Testis (tissue), 3 donors: Measurements from ENCODE around the gene PGC. TPM values are rescaled to one million over a fixed set of nuclear protein-coding genes. Genes with fewer than 3 reads are reported as not detected.

ENCODE experiments used
- DNase-seq: peaks from one replicate; pipeline ENCODE4 v3.0.0-alpha.2; 2019
- H3K27ac ChIP-seq, 2 donors: fragments of 200-600 bp; sonication (generic); one replicate each; pipeline ENCODE4 v1.5.1; 2019
- H3K27me3 ChIP-seq: fragments of 200-600 bp; sonication (generic); one replicate; pipeline ENCODE4 v1.5.1; 2019
- H3K36me3 ChIP-seq: fragments of 200-600 bp; sonication (generic); one replicate; pipeline ENCODE4 v1.5.1; 2017; ENCODE audit warnings: low read depth; ENCODE audit errors: missing control alignments
- H3K4me1 ChIP-seq: fragments of 200-600 bp; sonication (generic); one replicate; pipeline ENCODE4 v1.5.1; 2019
- H3K4me3 ChIP-seq, 2 donors: fragments of 200-600 bp; sonication (generic); one replicate each; pipeline ENCODE4 v1.5.1; 2017 to 2019
- H3K9me3 ChIP-seq: fragments of 200-600 bp; sonication (generic); one replicate; pipeline ENCODE4 v1.5.1; 2017
- CTCF ChIP-seq, 3 experiments: fragments of 450-650 bp in 2 of 3; fragments of 200-600 bp in 1 of 3; sonication (generic) in 1 of 3; IDR thresholded peaks; one replicate each; pipeline ENCODE4 v1.5.1; 2016 to 2019; ENCODE audit warnings: antibody characterized with exemption in 3 of 3, mild to moderate bottlenecking in 2 of 3, moderate library complexity in 1 of 3
- POLR2A ChIP-seq: fragments of 450-650 bp; IDR thresholded peaks from one replicate; pipeline ENCODE4 v1.6.1; 2017; ENCODE audit warnings: antibody characterized with exemption, mild to moderate bottlenecking, moderate library complexity
- WGBS, 2 donors: methylation state at CpG; one replicate each; pipeline ENCODE4 v1.1.5; 2018; 5-methylcytosine and 5-hydroxymethylcytosine counted together
- intact Hi-C: fragments of 100-400 bp; cut with DNase I; formaldehyde crosslinking; loops from one replicate; pipeline ENCODE4 v1.15.1; 2023; ENCODE audit warnings: low total_unique reads
- polyA plus RNA-seq: library from polyadenylated mRNA; stranded (reverse); fragments of 350-450 nt; fragmentation: Illumina TruSeq; extraction: RNeasy Lipid Tissue Mini Kit (QIAGEN cat#74804); gene quantifications from one replicate; pipeline ENCODE4 v1.2.3, GENCODE V29; 2014; ENCODE audit warnings: low read depth, low replicate concordance; ENCODE audit not compliant: insufficient read depth
- total RNA-seq, 2 donors: library from RNA; depleted of rRNA; stranded (reverse); fragments of >200 nt; gene quantifications; one replicate each; pipeline ENCODE4 v1.2.3, GENCODE V29; 2016

PGC gene
- total and polyA plus RNA-seq, 3 donors from 2014 or later = 0.42 to 1.3 TPM; not detected in 1

- WGBS, 2 donors = 88% methylated on average over 12 to 25 of the region's 29 CpGs
- no peaks in the 10 kb centered on the region for H3K27me3 ChIP-seq
- no peaks in the 10 kb centered on the region for H3K9me3 ChIP-seq
- peaks cover 4% of the 10 kb centered on the region for H3K4me1 ChIP-seq
- DNase-seq = no peak
- TF ChIP-seq CTCF (IDR thresholded peaks at IDR 0.05) (no peak), POLR2A (no peak)
- H3K36me3 ChIP-seq = no peaks in the 10 kb centered on the region
- H3K27ac ChIP-seq = no peak overlapping the region
- intact Hi-C loops = no loop called here
- no peak overlapping the region for H3K4me3 ChIP-seq
These were observed 24.1 kb upstream of the PGC start for GRCh38 chr6:41771058-41771983.

GRCh38 chr6:41770381-41771057, 23.3 kb upstream of the PGC start:
- WGBS, 2 donors = 92% methylated on average over 8 to 30 of the region's 30 CpGs
- intact Hi-C loops = no loop called here
- Histone ChIP-seq H3K27ac (no peak overlapping the region), H3K4me1 (peaks cover 4% of the 10 kb centered on the region), H3K27me3 (no peaks in the 10 kb centered on the region), H3K9me3 (no peaks in the 10 kb centered on the region), H3K36me3 (no peaks in the 10 kb centered on the region), H3K4me3 (no peak overlapping the region)
- DNase-seq = no peak
- TF ChIP-seq CTCF (IDR thresholded peaks at IDR 0.05) (no peak), POLR2A (no peak)

GRCh38 chr6:41769376-41769775, 22.2 kb upstream of the PGC start:
- Histone ChIP-seq H3K4me3 (no peak overlapping the region), H3K4me1 (peaks cover 4% of the 10 kb centered on the region), H3K9me3 (no peaks in the 10 kb centered on the region), H3K36me3 (no peaks in the 10 kb centered on the region), H3K27ac (no peak overlapping the region), H3K27me3 (no peaks in the 10 kb centered on the region)
- intact Hi-C loops = no loop called here
- WGBS, 2 donors = 97 to 98% methylated on average over 8 of the region's 8 CpGs
- DNase-seq = no peak
- TF ChIP-seq CTCF (IDR thresholded peaks at IDR 0.05) (no peak), POLR2A (no peak)

- Histone ChIP-seq H3K4me1 (peaks cover 4% of the 10 kb centered on the region), H3K36me3 (no peaks in the 10 kb centered on the region), H3K4me3 (no peak overlapping the region), H3K9me3 (no peaks in the 10 kb centered on the region), H3K27me3 (no peaks in the 10 kb centered on the region), H3K27ac (no peak overlapping the region)
- intact Hi-C loops = no loop called here
- WGBS, 2 donors = 79 to 86% methylated on average over 6 to 10 of the region's 10 CpGs
- TF ChIP-seq POLR2A (no peak), CTCF (IDR thresholded peaks at IDR 0.05) (no peak)
- no peak for DNase-seq
These were observed 21.5 kb upstream of the PGC start for GRCh38 chr6:41768545-41769308.
